Umbilical cord (tissue), 2 donors: ENCODE data around the gene STON1. TPM values are rescaled to one million over a fixed set of nuclear protein-coding genes. Genes with fewer than 3 reads are reported as not detected.
A peak's percentile ranks its signal among the peaks of the same experiment; 100 is the strongest.
"Not testable (repeated sequence)": the region's sequence is repeated elsewhere in the genome, so short reads cannot be mapped to it uniquely, and the experiment has no call there.

Source experiments
- DNase-seq: peaks from one replicate; pipeline ENCODE4 v3.0.0-alpha.2; 2015; ENCODE audit warnings: low spot score
- total RNA-seq: library from RNA; depleted of rRNA; stranded (reverse); fragments of >200 nt; gene quantifications from one replicate; pipeline ENCODE4 v1.2.3, GENCODE V29; 2014; ENCODE audit warnings: low replicate concordance; ENCODE audit not compliant: insufficient read depth

The STON1 gene
- total RNA-seq, 1 donor from 2014 or later: 164 TPM

DNA sequence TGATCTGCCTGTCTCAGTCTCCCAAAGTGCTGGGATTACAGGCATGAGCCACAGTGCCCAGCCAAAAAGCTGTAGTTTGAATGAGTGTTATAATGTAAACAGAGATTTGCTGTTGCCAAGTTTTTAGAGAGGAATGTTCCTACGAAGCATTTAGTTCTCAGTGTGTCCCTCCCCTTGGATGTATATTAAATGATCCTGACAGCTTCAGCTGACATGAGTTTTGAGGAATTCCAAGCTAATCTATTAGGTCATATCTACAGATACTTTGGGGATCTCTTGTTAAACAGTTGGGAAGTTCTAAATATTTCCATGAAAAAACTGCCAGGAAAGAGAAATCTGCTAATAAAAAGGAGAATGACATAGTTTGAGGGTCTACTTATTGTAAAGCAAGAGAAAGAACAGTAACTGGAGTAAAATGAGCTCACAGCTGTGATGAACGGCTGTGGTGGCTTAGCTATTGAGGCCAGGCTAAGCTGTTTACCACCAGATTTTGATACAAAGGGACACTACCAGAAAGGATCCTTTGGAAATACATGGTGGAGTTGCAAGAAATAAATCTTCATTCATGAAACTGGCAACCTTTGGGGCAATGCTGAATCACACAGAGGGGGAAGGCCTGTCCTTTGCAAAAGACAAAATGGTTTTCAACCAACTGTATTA, 2.6 kb upstream of the STON1 start:
- DNase-seq: peak; percentile 83

DNA sequence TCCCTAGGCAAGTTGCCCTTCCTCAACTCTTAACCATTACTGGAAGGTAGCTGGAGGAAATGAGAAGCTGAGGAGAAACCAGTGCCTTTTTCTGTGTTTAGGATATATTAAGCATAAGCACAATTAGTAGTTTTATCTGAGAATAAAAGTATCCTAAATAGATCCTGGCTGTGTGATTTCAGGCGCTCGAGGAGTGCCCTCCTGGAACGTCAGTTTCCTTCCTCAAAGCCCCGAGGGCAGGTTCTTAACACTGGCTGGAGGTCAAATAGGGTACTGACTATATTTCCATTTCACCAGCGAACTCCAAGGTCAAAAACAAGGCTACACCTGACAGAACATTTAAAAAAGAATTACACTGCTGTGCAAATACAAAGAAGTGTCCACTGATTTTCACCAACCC, 1.5 kb upstream of the STON1 start:
- DNase-seq: no peak

DNA sequence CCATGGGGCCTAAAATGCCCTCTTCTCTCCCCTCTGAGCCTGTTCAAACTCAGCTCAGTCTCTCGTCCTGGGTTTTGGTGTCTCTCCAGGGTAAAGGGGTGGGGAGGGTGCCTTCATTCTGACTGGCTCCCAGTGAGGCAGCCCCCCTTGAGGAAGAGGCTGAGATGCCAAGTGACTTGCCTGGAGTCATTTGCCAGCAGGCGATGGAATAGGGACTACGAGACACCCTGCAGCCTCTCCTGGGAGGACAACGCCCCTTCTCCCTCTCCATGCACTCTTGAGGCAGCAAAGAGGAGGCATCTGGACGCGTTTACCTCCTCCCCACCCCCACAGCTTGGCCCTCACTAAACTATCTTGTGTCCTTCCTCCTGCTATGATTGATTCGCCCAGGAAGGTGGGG, 760 bp upstream of the STON1 start:
- peak; percentile 56 for DNase-seq

DNA sequence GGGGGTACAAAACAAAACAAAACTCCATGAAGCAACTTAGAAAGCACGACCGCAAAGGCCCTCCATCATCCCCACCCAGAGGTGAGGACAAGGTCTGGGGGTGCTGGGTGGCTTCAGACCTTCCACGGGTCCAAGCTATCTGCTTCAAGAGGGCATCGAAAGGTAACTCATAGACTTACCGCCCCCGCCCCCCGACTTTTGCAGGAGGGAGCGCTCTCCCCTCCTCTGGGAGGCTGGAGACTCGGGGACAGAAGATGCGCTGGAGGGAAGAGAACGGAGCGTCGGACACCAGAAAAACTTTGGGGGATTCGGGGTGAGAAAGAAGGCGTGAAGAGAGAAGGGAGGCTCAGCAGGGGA, 300 bp upstream of the STON1 start:
- no peak for DNase-seq

DNA sequence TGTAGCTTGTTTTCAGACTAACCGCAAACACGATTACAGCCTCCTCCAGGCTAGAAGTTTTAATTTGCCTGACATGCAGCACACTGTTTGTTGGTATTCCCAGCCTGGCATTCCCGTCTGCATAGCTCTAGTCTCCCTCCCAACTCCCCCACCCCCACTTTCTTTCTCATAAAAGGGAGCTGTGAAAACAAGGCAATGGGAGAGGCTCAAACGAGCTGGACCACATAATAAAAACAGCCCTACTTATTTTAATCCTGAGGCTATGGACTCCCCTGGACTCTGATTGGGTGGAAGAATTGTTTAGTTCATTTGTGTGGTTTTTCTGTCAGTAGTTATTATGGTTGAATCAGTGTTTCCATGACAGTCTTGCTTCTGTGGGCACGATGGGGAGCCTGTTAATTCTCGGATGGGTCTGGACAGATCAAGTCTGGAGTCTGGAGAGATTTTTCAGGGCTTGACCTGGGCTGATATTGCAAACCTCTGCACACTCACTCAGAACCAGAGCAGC, 1.2 kb downstream of the STON1 start:
- DNase-seq: peak; percentile 98

DNA sequence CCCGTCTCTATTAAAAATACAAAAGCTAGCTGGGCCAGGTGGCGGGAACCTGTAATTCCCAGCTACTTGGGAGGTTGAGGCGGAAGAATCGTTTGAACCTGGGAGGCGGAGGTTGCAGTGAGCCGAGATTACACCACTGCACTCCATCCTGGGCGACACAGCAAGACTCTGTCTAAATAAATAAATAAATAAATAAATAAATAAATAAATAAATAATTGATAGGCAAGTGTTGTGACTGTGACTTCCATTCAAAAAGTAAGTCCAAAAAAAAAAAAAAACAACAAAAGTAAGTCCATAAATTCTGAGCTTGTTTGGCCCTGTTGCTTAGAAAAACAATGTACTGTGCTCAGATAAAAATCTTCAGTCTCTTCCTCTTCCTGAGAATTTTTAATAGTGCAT, 2.2 kb downstream of the STON1 start:
- DNase-seq: no peak

DNA sequence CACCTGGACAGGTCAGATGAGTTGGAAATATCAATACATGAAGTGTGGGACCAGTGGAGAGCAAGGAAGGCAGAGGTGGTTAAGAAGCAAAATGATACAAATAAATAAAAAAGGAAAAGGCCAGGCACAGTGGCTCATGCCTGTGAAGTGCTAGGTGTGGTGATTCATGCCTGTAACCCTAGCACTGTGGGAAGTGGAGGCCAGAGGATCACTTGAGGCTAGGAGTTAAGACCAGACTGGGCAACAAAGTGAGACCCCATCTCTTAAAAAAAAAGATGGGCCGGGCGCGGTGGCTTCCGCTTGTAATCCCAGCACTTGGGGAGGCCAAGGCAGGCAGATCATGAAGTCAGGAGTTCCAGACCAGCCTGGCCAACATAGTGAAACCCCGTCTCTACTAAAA, 2.9 kb downstream of the STON1 start:
- no peak for DNase-seq

DNA sequence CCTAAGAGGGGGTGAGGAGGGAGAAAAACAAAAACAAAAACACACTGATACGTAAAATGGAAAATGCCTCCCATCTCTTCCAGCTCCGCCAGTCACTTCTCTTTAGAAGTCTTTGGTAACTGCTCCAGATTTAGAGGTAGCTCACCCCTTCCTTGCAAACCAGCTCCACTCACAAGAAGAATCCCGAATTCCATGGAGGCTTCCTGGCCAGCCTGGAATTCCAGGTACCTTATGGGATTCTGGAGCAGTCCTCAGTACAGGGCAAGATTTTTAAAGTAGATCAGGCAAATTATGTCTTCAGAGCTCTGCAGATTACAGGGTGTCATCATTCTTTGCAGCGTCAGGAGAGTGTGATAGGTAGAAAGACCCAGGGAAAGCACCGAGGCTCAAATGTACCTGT, 4.8 kb downstream of the STON1 start:
- no peak for DNase-seq

DNA sequence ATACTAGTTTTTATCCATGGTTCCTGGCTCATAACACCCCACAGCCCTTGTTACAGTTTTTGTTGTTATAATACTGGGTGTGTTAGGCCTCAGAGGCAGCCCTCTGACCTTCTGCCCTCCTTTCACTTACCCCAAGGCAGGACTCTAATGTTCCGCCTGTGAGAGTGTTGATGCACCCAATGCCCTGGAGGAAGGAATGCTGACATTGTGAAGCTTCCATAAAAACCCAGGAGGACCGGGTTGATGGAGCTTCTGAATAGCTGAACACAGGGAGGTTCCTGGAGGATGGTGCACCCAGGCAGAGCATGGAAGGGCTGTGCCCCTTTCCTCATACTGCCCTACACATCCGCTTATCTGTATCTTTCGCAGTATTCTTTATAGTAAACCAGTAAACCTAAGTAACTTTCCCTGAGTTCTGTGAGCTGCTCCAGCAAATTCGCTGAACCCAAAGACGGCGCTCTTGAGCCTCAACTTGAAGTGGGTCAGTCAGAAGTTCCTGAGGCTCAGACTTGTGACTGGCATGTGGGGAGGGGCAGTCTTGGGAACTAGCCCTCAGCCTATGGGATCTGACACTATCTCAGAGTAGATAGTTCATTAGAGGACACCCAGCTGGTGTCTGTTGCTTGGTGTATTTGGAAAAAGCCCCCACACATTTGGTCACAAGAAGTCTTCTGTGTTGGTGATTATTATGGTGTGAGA, 10.4 kb downstream of the STON1 start:
- DNase-seq: no peak

DNA sequence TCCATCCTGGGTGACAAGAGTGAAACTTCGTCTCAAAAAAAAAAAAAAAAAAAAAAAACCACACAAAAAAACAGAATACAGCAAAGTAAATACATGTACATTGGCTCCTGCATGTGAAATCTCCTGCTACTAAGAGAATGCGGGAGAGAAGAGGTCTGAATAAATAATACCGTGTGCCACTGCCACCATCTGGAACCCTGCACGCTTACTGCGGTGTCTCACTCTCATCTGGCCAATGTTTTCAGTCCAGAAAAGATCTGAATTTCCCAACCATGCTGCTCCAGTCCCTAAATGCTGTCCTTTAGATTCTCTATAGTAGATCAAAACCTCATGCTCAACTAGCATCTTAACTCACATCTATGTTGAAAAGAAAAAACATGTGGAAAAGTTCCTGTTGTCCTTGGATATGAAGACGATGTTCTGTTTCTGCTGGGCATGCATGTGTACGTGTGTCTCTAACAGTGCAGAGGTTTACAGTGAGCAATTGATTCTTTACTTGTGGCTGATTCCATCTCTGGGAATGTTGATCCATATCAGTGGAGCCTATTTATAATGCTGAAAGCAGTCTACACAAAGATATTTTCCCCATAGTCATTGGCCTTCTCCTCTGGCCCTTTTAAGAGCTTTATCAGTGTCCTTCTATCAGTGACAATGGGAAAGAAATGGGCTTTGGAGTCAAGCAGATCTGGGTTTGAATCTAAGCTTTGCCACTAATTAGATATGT, 11.9 kb downstream of the STON1 start:
- no peak for DNase-seq

DNA sequence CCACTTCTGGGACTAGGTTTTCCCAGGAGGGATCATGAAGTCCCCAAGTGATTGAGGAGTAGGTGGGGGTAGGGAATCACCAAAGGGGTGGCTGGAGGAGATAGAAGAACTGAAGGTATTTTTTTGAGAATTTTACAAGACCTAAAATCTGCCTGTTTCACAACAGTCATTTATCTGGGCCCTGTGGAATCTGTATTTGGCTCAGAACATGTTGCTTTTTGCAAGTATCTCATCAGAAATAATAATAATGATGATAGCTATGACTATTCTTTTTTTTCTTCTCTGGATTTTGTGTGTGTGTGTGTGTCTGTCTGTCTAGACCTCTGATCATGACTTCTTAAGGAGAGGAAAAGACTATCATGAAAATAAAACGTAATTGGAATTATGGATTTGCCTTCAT, 13.9 kb downstream of the STON1 start:
- DNase-seq: peak; percentile 22

DNA sequence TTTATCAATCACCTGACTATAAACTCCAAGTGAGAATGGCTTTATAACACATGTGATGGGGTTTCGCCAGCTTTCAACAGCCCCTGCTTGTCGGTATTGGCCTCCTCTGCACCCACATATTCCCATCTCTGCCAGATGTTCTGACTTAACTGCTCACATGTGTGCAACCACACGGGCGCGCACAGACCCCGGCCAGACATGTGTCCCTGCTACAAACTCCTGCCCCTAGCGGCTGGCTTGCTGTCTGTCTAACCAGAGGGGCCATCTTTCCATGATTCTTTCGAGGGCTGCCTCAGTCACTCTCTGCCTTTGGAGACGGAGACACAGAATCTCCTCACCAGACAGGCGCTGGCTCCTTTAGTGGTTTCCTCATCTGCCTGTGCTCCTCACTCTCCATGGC, 15.3 kb downstream of the STON1 start:
- DNase-seq: no peak

DNA sequence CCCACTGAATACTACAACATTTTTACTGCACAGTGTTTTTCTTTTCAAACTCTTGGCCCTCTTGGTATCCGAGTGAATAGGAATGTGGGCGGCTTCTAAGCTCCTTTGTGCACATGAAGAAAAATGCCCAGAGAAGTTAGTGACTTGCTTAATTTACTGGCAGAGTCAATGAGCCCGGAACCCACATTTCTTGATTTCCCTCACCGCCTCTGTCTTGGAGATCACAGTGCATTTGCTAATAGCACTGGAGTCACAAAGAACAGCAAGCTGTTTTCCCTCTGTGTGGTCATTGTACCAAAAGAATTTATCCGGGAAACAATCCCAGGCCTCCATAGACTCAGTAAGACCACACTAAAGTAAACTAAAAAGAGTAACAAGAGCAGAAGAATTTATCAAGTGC, 18.9 kb downstream of the STON1 start:
- DNase-seq: no peak

DNA sequence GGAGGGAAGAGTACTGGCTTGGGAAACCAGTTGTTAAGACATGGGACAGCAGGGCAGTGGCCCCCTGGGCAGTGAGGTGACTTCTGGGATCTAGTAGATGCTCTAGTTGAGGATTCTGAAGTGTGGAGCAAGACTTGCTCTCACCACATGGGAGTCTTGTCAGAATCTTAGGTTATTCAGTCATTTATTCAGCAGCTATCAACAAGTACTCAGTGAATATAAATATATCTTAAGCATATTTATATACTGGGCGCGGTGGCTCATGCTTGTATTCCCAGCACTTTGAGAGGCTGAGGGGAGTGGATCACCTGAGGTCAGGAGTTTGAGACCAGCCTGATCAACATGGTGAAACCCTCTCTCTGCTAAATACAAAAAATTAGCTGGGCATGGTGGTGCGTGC, 20.0 kb downstream of the STON1 start:
- no peak for DNase-seq

DNA sequence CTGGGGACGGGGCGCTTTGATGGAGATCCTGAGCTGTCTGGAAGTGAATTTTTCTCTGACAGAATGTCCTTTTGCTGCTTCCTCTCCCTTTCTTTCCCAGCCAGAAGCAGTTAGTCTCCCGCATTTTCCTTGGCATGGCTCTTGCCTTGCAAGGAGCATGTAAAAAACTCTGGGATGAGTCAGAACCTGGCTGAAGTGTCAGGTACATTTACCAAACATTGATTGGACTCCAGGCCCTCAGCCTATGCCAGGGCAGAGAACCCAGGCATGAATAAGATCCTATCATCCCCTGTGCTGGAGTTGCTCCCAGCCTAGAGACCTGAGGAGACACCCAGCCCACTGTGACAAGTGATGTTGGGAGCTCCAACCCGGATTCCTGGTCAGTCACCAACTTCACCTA, 21.6 kb downstream of the STON1 start:
- DNase-seq: no peak

DNA sequence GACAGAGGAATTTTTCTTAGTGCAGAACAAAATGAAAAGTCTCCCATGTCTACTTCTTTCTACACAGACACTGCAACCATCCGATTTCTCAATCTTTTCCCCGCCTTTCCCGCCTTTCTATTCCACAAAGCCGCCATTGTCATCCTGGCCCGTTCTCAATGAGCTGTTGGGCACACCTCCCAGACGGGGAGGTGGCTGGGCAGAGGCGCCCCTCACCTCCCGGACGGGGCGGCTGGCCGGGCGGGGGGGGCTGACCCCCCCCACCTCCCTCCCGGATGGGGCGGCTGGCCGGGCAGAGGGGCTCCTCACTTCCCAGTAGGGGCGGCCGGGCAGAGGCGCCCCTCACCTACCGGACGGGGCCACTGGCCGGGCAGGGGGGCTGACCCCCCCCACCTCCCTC, 25.1 kb downstream of the STON1 start:
- not testable (repeated sequence) for DNase-seq

DNA sequence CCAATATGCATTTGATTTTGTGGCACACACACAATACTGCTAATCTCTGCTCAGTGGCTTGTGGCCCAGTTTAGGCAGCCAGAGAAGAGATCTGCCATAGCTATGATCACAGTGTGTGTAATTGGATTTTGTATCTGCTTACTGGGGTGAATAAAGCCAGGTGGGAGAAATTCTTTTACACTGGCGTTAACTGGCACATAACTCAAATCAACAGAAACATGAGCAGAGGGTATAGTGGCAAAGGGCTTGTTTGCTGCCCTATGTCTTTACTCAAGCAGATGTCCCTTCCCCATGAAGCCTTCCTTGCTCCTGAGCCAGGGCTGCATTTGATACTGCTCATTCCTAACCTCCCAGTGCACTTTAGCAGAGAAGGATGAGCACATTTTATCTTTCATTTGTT, 28.5 kb downstream of the STON1 start:
- DNase-seq: no peak

DNA sequence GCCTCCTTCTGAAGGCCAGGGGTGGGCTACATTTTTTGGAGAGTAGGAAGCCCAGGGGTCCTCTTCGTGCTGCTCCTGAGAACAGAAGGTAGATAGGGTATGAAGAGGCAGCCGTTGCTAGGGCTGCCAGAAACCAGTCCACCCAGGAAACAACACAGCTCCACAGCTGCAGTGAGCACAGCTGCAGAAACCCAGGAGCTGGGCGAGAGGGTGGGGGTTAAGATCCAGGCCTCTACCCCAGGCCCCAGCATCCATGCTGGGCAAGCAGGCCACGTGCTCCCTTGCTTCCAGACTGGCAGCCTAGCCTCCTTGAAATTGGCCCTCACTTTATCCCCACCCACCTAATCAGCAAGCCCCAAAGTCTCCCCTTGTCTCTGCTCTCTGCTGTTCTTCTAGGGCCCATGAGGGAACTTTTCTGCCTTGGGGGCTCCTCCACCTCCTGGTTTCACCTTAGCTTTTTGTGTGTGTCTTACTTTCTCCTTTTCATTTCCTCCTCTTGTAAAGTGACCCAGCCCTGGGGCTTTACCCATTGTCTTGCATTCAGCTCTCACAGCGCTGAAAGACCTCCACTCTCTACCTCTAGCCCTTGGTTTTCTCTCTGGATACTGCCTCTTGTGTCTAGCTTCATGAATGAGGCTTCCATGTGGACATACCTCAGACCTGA, 30.7 kb downstream of the STON1 start:
- no peak for DNase-seq

DNA sequence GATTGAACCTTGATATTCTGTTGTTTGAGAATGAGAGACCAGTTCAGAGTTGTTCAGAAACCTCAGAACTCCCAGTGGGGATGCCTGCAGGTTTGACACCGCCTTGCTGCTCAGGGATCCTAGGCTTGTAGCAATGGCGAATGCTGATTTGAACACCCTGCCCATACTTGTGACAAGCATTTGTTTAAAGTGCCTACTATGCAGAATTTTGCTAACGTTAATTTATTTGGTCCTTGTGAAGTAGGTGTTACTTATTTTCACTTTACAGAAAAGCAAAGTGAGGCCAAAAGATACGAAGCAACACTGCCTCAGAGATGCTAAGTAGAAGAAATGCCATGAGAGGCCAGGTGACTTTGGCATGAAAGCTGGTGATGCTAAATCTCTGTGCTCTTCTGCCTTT, 32.3 kb downstream of the STON1 start:
- no peak for DNase-seq

DNA sequence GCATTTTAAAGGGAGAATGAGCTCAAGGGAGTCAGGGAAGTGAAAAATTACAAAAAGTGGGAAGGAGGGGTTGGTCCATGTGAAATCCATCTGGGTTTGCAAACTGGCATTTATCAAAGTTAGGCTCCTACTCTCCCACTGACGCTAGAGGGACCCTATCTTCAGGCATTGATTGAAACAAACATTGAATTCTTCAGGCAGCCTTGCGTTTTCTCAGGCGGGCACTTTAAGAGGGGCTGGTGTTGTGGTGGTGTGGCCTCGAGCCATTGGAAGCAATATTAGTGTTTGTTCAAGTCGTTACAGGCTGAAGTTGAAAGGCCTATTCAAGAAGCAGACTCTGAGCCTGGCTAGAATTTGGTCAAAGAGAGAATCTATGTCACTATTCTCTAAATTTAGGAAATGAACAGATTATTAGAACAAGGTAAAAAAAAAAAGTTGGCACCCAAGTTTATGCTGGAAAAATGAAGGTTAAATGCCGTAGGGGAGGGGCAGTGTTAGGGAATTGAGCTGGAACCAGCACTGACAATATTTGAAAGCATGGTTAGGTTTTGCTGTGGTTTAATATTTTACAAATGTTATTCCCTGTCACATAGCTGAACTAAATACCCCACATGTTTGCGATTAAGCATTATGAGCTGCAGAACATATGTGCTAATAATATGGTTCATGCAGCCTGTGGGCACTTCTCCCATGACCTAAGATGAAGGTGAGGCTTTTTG, 36.8 kb downstream of the STON1 start:
- no peak for DNase-seq

DNA sequence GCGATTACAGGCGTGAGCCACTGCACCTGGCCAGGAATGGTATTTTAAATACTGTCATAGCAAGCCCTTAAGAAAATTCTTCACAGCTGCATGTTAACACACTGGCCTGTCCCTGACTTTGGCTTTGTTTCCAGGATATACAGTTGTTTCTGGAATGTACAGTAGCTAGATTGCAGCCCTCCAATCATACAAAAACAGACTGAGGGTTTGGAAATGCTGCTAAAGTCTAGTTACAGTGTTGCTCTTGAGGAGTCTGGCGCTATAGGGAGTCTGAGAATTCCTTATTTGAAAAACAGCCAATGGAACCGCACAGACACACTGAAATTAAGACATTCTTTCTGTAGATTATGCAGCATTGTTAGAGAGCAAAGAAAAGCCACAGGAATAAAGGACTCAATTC, 37.7 kb downstream of the STON1 start:
- DNase-seq: no peak

DNA sequence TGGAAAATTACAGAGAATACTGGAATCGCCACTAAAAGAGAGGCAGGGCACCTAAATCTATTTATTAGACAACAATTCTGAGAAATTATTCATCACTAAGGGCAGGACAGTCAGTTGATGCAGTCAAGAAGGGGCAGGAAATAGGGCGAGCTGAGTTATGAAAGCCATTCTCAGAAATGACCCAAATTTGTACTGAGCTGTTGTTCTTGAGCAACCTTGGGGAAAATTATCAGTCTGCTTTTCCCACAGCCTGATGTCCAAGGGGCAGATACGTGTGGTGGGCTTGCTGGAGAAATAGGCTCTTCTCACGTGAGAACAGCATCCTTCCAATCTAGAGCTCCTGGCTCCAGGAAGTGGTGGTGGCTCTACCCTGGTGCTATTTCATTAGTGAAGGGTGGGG, 38.6 kb downstream of the STON1 start:
- no peak for DNase-seq
